ENCODE data around the gene EEF1G. TPM values are rescaled to one million over a fixed set of nuclear protein-coding genes. Genes with fewer than 3 reads are reported as not detected.

Gene EEF1G
- total RNA-seq, 6 experiments from 2014 or later, result 442 to 450 (median 449) TPM

- peak; percentile 89 to 93 (median 92) for ATAC-seq
- peaks cover 0 to 23% (median 12%) of the 10 kb centered on the region in 4 donors for H3K36me3 ChIP-seq
Measured at GRCh38 chr11:62601372-62602140, 27.9 kb upstream of the EEF1G start, which contains the start of gene MTA2. MTA2 (minus strand) TSS chr11:62601865; CDS start chr11:62601450, 415 bp downstream.

DNA sequence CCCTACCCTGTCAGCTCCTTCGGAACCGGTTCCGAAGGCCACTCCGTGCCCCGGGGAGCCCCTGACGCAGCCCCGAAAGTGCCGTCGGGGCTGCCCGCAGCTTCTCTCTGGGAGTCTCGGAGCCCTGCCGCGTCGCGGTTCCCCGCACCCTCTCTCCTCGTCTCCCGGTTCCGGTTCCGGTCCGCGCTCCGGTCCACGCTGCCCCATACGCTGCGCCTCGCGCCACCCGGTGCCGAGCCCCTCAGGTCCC lies 27.4 kb upstream of the EEF1G start:
- Histone ChIP-seq H3K4me1 (peaks cover 0 to 16% (median 7%) of the 10 kb centered on the region in 4 donors), H3K27ac (peak overlapping the region; percentile 85 to 95 (median 85)), H3K36me3 (peaks cover 0 to 28% (median 15%) of the 10 kb centered on the region in 4 donors), H3K27me3 (no peaks in the 10 kb centered on the region), H3K9me3 (no peaks in the 10 kb centered on the region), H3K4me3 (peak overlapping the region; percentile 80 to 92 (median 88))
- peak; percentile 21 to 47 (median 37) for ATAC-seq
- WGBS (ENCODE audit: insufficient coverage, low coverage, low lambda C conversion rate, missing lambda C conversion rate), result 1% methylated on average over 13 of the region's 30 CpGs
- peak in 1 of 3 donors; percentile 75 for DNase-seq
- intact Hi-C loops (cut with DNase I), result no loop called here
- TF ChIP-seq POLR2A (IDR thresholded peaks at IDR 0.05) (no peak), CTCF (IDR thresholded peaks at IDR 0.05) (no peak)

More at GRCh38 chr11:62601372-62602140, 27.9 kb upstream of the EEF1G start, which contains the start of gene MTA2:
- TF ChIP-seq POLR2A (IDR thresholded peaks at IDR 0.05), result peak; percentile 42
- TF ChIP-seq CTCF (IDR thresholded peaks at IDR 0.05), result no peak
- WGBS (ENCODE audit: insufficient coverage, low coverage, low lambda C conversion rate, missing lambda C conversion rate), result under 1% methylated on average over 28 of the region's 83 CpGs
- DNase-seq, result peak; percentile 96
- H3K27ac ChIP-seq, result peak within 1 kb of the TSS; percentile 85 to 95 (median 85)
- intact Hi-C loops (cut with DNase I), result no loop called here
- no peaks in the 10 kb centered on the region for H3K27me3 ChIP-seq
- peaks cover 0 to 16% (median 8%) of the 10 kb centered on the region in 4 donors for H3K4me1 ChIP-seq
- H3K4me3 ChIP-seq, result peak within 1 kb of the TSS; percentile 80 to 92 (median 88)
- H3K9me3 ChIP-seq, result no peaks in the 10 kb centered on the region

DNA sequence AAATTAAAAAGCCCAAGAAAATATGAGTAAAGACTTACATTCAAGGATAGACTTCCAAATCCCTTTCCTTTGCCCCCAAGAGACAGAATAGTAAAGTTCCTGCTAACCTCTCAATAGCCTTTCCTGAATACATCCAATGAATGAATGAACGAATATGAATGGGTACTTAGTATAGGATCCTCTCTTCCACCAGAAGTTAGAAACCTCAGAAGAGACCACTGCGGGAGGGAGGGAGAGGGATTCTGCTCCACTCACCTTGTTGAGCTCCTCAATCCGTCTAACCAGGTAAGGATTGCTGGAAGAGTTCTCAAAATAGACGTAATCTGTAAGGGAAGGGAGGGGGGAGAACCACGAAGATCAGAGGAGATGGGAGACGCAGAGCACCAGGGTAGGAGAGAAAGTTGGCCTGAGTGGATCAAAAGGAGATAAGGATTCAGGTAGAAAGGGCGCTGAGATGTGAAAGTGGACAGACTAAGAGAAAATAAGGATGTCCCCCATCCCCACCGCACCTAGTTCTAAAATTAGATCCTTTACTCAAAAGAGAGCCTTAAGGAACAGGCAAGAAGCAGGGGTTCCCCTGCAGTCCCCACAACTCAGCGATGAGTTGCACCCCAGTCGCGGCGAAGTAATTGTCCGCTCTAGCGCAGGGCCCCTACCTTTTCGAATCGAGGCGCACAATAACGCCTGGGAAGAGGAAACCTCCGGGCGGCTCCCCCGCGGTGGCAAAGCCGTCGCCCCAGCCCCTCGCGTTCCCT lies 26.9 kb upstream of the EEF1G start:
- peak overlapping the region; percentile 85 to 95 (median 85) for H3K27ac ChIP-seq
- ATAC-seq, result no peak
- TF ChIP-seq CTCF (IDR thresholded peaks at IDR 0.05), result no peak
- TF ChIP-seq POLR2A (IDR thresholded peaks at IDR 0.05), result no peak
- H3K4me3 ChIP-seq, result peak overlapping the region; percentile 80 to 92 (median 88)
- no peaks in the 10 kb centered on the region for H3K27me3 ChIP-seq
- DNase-seq, result no peak
- intact Hi-C loops (cut with DNase I), result no loop called here
- H3K4me1 ChIP-seq, result peaks cover 0 to 16% (median 7%) of the 10 kb centered on the region in 4 donors
- peaks cover 0 to 33% (median 18%) of the 10 kb centered on the region in 4 donors for H3K36me3 ChIP-seq
- 2% methylated on average over 11 of the region's 26 CpGs for WGBS (ENCODE audit: insufficient coverage, low coverage, low lambda C conversion rate, missing lambda C conversion rate)
- no peaks in the 10 kb centered on the region for H3K9me3 ChIP-seq

DNA sequence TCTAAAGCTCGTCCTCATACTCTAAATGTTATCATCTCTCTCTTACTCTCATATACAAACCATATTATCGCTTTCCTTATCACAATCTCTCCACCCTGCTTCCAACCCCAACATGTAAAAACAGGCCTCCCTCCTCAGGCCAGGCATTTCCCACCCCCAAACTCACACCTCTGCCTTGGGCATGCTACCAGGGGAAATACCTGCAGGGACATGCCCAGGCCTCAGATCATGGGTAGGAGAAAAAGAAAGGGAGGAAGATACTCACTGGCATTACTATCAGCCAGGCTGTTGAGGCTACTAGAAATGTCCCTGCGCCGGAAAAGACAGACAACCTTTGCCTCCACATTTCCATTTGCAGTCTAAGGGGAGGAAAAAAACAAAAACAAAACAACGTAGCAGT lies 26.2 kb upstream of the EEF1G start:
- no peak for TF ChIP-seq CTCF (IDR thresholded peaks at IDR 0.05)
- TF ChIP-seq POLR2A (IDR thresholded peaks at IDR 0.05), result no peak
- Histone ChIP-seq H3K27ac (peak overlapping the region in 1 of 3 donors; percentile 95), H3K9me3 (no peaks in the 10 kb centered on the region), H3K4me1 (peaks cover 0 to 16% (median 7%) of the 10 kb centered on the region in 4 donors), H3K36me3 (peaks cover 0 to 40% (median 24%) of the 10 kb centered on the region in 4 donors), H3K27me3 (no peaks in the 10 kb centered on the region), H3K4me3 (peak overlapping the region in 2 of 3 donors; percentile 80 to 88)
- 41% methylated on average over 5 of the region's 5 CpGs for WGBS (ENCODE audit: insufficient coverage, low coverage, low lambda C conversion rate, missing lambda C conversion rate)
- ATAC-seq (no peak), DNase-seq (no peak)
- intact Hi-C loops (cut with DNase I), result no loop called here
